Measurements from ENCODE around the gene RAB11FIP4.

- no peak for TF ChIP-seq IRF3 (IDR thresholded peaks at IDR 0.05; ENCODE audit: low read depth, low read length)
- no peak for TF ChIP-seq MAX (IDR thresholded peaks at IDR 0.05; ENCODE audit: low read depth)
- peak; percentile 77 for TF ChIP-seq RAD21 (IDR thresholded peaks at IDR 0.05; ENCODE audit: low read length)
- TF ChIP-seq FOXM1 (IDR thresholded peaks at IDR 0.05; ENCODE audit: low read depth) = no peak
- TF ChIP-seq CTCF (IDR thresholded peaks at IDR 0.05) = peak; percentile 74
These were observed 2.5 kb upstream of the RAB11FIP4 start for GRCh38 chr17:31388770-31389656.
